ENCODE results near the gene CNTNAP2. TPM values are rescaled to one million over a fixed set of nuclear protein-coding genes. Genes with fewer than 3 reads are reported as not detected.

The CNTNAP2 gene
- total RNA-seq, 1 experiment from 2014 or later, result 0.03 TPM

GRCh38 chr7:147803151-147803550, 1686.5 kb downstream of the CNTNAP2 start:
- ATAC-seq, result no peak
- POLR2A ChIA-PET, result no interaction called here
- H3K4me3 ChIP-seq (ENCODE audit: low read depth in 2 of 2, low read length in 2 of 2), result no peak overlapping the region
- DNase-seq (ENCODE audit: low read depth, low spot score), result no peak
- no peak overlapping the region for H3K27ac ChIP-seq (ENCODE audit: low read length)
- in situ Hi-C loops (cut with HindIII; ENCODE audit: low pct_unique_long_range_greater_than_20kb, low sequenced_read_pairs) (no loop called here), intact Hi-C loops (cut with micrococcal nuclease; ENCODE audit: unreplicated experiment) (no loop called here)
- no peaks in the 10 kb centered on the region for H3K36me3 ChIP-seq (ENCODE audit: control insufficient read depth, insufficient read depth, low read length)
- TF ChIP-seq CTCF (IDR thresholded peaks at IDR 0.05) (no peak), REST (IDR thresholded peaks at IDR 0.05; ENCODE audit: insufficient read depth in 1 of 2, low read depth in 2 of 2, low read length in 1 of 2) (no peak), SIN3A (IDR thresholded peaks at IDR 0.05; ENCODE audit: borderline replicate concordance, insufficient read depth, low read depth, low read length) (no peak), POLR2AphosphoS5 (IDR thresholded peaks at IDR 0.05; ENCODE audit: low read depth, low read length) (no peak), TCF7L2 (IDR thresholded peaks at IDR 0.05; ENCODE audit: low read depth, low read length) (no peak)
- no TSS peak for BruUV-seq (replicated peaks)
- CTCF ChIA-PET, result no interaction called here
- H3K9me3 ChIP-seq (ENCODE audit: control insufficient read depth, insufficient read depth, low read depth, low read length), result no peaks in the 10 kb centered on the region
- no peaks in the 10 kb centered on the region for H3K27me3 ChIP-seq (ENCODE audit: control insufficient read depth, insufficient read depth, low read length)
- H3K4me1 ChIP-seq (ENCODE audit: control insufficient read depth, insufficient read depth, low read length), result no peaks in the 10 kb centered on the region

GRCh38 chr7:147803606-147804005, 1687.0 kb downstream of the CNTNAP2 start:
- in situ Hi-C loops (cut with HindIII; ENCODE audit: low pct_unique_long_range_greater_than_20kb, low sequenced_read_pairs), result no loop called here
- no TSS peak for BruUV-seq (replicated peaks)
- no peaks in the 10 kb centered on the region for H3K4me1 ChIP-seq (ENCODE audit: control insufficient read depth, insufficient read depth, low read length)
- ChIA-PET POLR2A (no interaction called here), CTCF (no interaction called here)
- H3K9me3 ChIP-seq (ENCODE audit: control insufficient read depth, insufficient read depth, low read depth, low read length), result no peaks in the 10 kb centered on the region
- no peak for DNase-seq (ENCODE audit: low read depth, low spot score)
- H3K27me3 ChIP-seq (ENCODE audit: control insufficient read depth, insufficient read depth, low read length), result no peaks in the 10 kb centered on the region
- TF ChIP-seq TCF7L2 (IDR thresholded peaks at IDR 0.05; ENCODE audit: low read depth, low read length) (no peak), SIN3A (IDR thresholded peaks at IDR 0.05; ENCODE audit: borderline replicate concordance, insufficient read depth, low read depth, low read length) (no peak), REST (IDR thresholded peaks at IDR 0.05; ENCODE audit: insufficient read depth in 1 of 2, low read depth in 2 of 2, low read length in 1 of 2) (no peak), POLR2AphosphoS5 (IDR thresholded peaks at IDR 0.05; ENCODE audit: low read depth, low read length) (no peak), CTCF (IDR thresholded peaks at IDR 0.05) (no peak)
- H3K4me3 ChIP-seq (ENCODE audit: low read depth in 2 of 2, low read length in 2 of 2), result no peak overlapping the region
- ATAC-seq, result no peak
- no peak overlapping the region for H3K27ac ChIP-seq (ENCODE audit: low read length)
- intact Hi-C loops (cut with micrococcal nuclease; ENCODE audit: unreplicated experiment), result no loop called here
- no peaks in the 10 kb centered on the region for H3K36me3 ChIP-seq (ENCODE audit: control insufficient read depth, insufficient read depth, low read length)
